GM11168 (cell line): ENCODE results near the gene EDEM1.

Source experiments
- in situ Hi-C: fragments of 300-500 bp; cut with MboI; formaldehyde crosslinking; loops from one replicate; pipeline ENCODE4 v1.12.0; 2022; ENCODE audit warnings: low sequenced_read_pairs; ENCODE audit not compliant: unreplicated experiment

Gene EDEM1

GRCh38 chr3:5264093-5264600 is 76.6 kb downstream of the EDEM1 start:
- in situ Hi-C loops = no loop called here

GRCh38 chr3:5264896-5265770 is 77.6 kb downstream of the EDEM1 start:
- in situ Hi-C loops = no loop called here

- in situ Hi-C loops = no loop called here
Observed at GRCh38 chr3:5267252-5267651, 79.7 kb downstream of the EDEM1 start.

- in situ Hi-C loops = no loop called here
Observed at GRCh38 chr3:5267889-5268288, 80.4 kb downstream of the EDEM1 start.
